Liver (tissue), 9 donors: ENCODE results near the gene GPX7. TPM values are rescaled to one million over a fixed set of nuclear protein-coding genes. Genes with fewer than 3 reads are reported as not detected.

Experiments used
- DNase-seq: peaks from one replicate; pipeline ENCODE4 v3.0.0-alpha.2; 2017; ENCODE audit warnings: low spot score
- H3K27ac ChIP-seq, 2 donors: one replicate each; pipeline ENCODE4 v1.7.0; 2013; ENCODE audit warnings: inconsistent platforms in 2 of 2, low read length in 2 of 2, control low read depth in 1 of 2, low read depth in 1 of 2, mild to moderate bottlenecking in 1 of 2
- H3K27me3 ChIP-seq, 4 donors: one replicate each; pipeline versions ENCODE4 v1.6.1 to v1.7.0; 2013; ENCODE audit warnings: low read length in 3 of 4, inconsistent platforms in 1 of 4, mild to moderate bottlenecking in 1 of 4, moderate library complexity in 1 of 4; ENCODE audit not compliant: control insufficient read depth in 4 of 4, insufficient read depth in 4 of 4
- H3K36me3 ChIP-seq, 4 donors: one replicate each; pipeline versions ENCODE4 v1.6.1 to v1.7.0; 2013; ENCODE audit warnings: low read length in 3 of 4, mild to moderate bottlenecking in 3 of 4, low read depth in 1 of 4, moderate library complexity in 1 of 4; ENCODE audit not compliant: control insufficient read depth in 4 of 4, insufficient read depth in 3 of 4
- H3K4me1 ChIP-seq, 4 donors: one replicate each; pipeline versions ENCODE4 v1.6.1 to v1.7.0; 2013; ENCODE audit warnings: low read length in 3 of 4, mild to moderate bottlenecking in 3 of 4, moderate library complexity in 1 of 4; ENCODE audit not compliant: control insufficient read depth in 4 of 4, insufficient read depth in 4 of 4
- H3K4me3 ChIP-seq, 3 donors: one replicate each; pipeline versions ENCODE4 v1.6.1 to v1.7.0; 2013; ENCODE audit warnings: low read length in 3 of 3, control low read depth in 1 of 3, low read depth in 1 of 3, mild to moderate bottlenecking in 1 of 3
- H3K9ac ChIP-seq, 2 donors: one replicate each; pipeline ENCODE4 v1.7.0; 2013; ENCODE audit warnings: low read length in 2 of 2, mild to moderate bottlenecking in 2 of 2, moderate library complexity in 2 of 2, control low read depth in 1 of 2, low read depth in 1 of 2
- H3K9me3 ChIP-seq, 4 donors: one replicate each; pipeline versions ENCODE4 v1.6.1 to v1.7.0; 2013; ENCODE audit warnings: low read length in 3 of 4; ENCODE audit not compliant: control insufficient read depth in 4 of 4
- CTCF ChIP-seq: fragments of 150-350 bp; IDR thresholded peaks from 2 replicates; pipeline ENCODE4 v1.5.1; 2017; ENCODE audit warnings: improper control_type of control experiment, low read depth, low read length; ENCODE audit not compliant: missing input control
- EGR1 ChIP-seq, 2 donors: IDR thresholded peaks; 2 replicates each; pipeline ENCODE4 v1.6.1; 2016 to 2018; ENCODE audit warnings: antibody characterized with exemption in 2 of 2, low read depth in 2 of 2
- FOXA1 ChIP-seq: IDR thresholded peaks from 2 replicates; pipeline ENCODE4 v1.6.1; 2016; ENCODE audit warnings: antibody characterized with exemption
- FOXA2 ChIP-seq: IDR thresholded peaks from 2 replicates; pipeline ENCODE4 v1.6.1; 2016; ENCODE audit warnings: antibody characterized with exemption
- GABPA ChIP-seq, 2 donors: IDR thresholded peaks in 1 of 2; conservative IDR thresholded peaks in 1 of 2; 2 replicates each; pipeline ENCODE4 v1.6.1; 2016; ENCODE audit warnings: antibody characterized with exemption in 2 of 2, mild to moderate bottlenecking in 1 of 2, moderate library complexity in 1 of 2
- HNF4A ChIP-seq, 2 donors: conservative IDR thresholded peaks; 2 replicates each; pipeline ENCODE4 v1.6.1; 2016; ENCODE audit warnings: antibody characterized with exemption in 2 of 2, mild to moderate bottlenecking in 2 of 2
- JUND ChIP-seq, 2 donors: IDR thresholded peaks; 2 replicates each; pipeline ENCODE4 v1.6.1; 2016; ENCODE audit warnings: antibody characterized with exemption in 2 of 2
- NR2F2 ChIP-seq: IDR thresholded peaks from 2 replicates; pipeline ENCODE4 v1.6.1; 2016; ENCODE audit warnings: antibody characterized with exemption
- RAD21 ChIP-seq, 2 donors: IDR thresholded peaks; 2 replicates each; pipeline ENCODE4 v1.6.1; 2016; ENCODE audit warnings: antibody characterized with exemption in 2 of 2, mild to moderate bottlenecking in 2 of 2
- REST ChIP-seq: IDR thresholded peaks from 2 replicates; pipeline ENCODE4 v1.6.1; 2016; ENCODE audit warnings: antibody characterized with exemption, mild to moderate bottlenecking
- SP1 ChIP-seq: IDR thresholded peaks from 2 replicates; pipeline ENCODE4 v1.6.1; 2018; ENCODE audit warnings: antibody characterized with exemption, mild to moderate bottlenecking
- TAF1 ChIP-seq: conservative IDR thresholded peaks from 2 replicates; pipeline ENCODE4 v1.6.1; 2016; ENCODE audit warnings: antibody characterized with exemption, mild to moderate bottlenecking
- YY1 ChIP-seq: IDR thresholded peaks from 2 replicates; pipeline ENCODE4 v1.6.1; 2016; ENCODE audit warnings: antibody characterized with exemption, mild to moderate bottlenecking
- ZBTB33 ChIP-seq: IDR thresholded peaks from 2 replicates; pipeline ENCODE4 v1.6.1; 2016; ENCODE audit warnings: antibody characterized with exemption
- WGBS: extraction: QIAGEN DNeasy Blood & Tissue Kit; methylation state at CpG from one replicate; pipeline ENCODE4 v1.1.7; 2013; 5-methylcytosine and 5-hydroxymethylcytosine counted together
- polyA plus RNA-seq, 2 donors: library from polyadenylated mRNA; stranded (reverse) in 1 of 2; unstranded in 1 of 2; fragments of 200-250 nt in 1 of 2; fragments of >200 nt in 1 of 2; fragmentation: Nextera tagmentation in 1 of 2; extraction: Ambion mirVana in 1 of 2; gene quantifications; one replicate each; pipeline versions ENCODE4 v1.2.1 to v1.2.3, GENCODE V29; 2013 to 2015
- total RNA-seq, 2 donors: library from RNA; depleted of rRNA; stranded (reverse); fragments of >200 nt; gene quantifications; one replicate each; pipeline ENCODE4 v1.2.3, GENCODE V29; 2014
- TF ChIP-seq, protein P1 (sequence below): IDR thresholded peaks from 2 replicates; pipeline ENCODE4 v1.6.1; 2016; ENCODE audit warnings: antibody characterized with exemption
- TF ChIP-seq, protein P2 (sequence below): IDR thresholded peaks from 2 replicates; pipeline ENCODE4 v1.6.1; 2016; ENCODE audit warnings: antibody characterized with exemption
- donor health status: healthy.
- donor health status: healthy.
- donor health status: healthy.
- donor health status: healthy.
- donor health status: healthy.

The GPX7 gene
- total and polyA plus RNA-seq, 4 donors = 3.9 to 33.0 (median 5.8) TPM

- Histone ChIP-seq H3K36me3 (no peaks in the 10 kb centered on the region), H3K9ac (no peak overlapping the region), H3K27me3 (no peaks in the 10 kb centered on the region), H3K4me1 (no peaks in the 10 kb centered on the region), H3K27ac (no peak overlapping the region), H3K9me3 (no peaks in the 10 kb centered on the region), H3K4me3 (no peak overlapping the region)
- DNase-seq = no peak
- TF ChIP-seq JUND (IDR thresholded peaks at IDR 0.05) = no peak
- WGBS = 91% methylated on average over 4 of the region's 4 CpGs
Observed at GRCh38 chr1:52641307-52641706, 39.1 kb downstream of the GPX7 start.

DNA sequence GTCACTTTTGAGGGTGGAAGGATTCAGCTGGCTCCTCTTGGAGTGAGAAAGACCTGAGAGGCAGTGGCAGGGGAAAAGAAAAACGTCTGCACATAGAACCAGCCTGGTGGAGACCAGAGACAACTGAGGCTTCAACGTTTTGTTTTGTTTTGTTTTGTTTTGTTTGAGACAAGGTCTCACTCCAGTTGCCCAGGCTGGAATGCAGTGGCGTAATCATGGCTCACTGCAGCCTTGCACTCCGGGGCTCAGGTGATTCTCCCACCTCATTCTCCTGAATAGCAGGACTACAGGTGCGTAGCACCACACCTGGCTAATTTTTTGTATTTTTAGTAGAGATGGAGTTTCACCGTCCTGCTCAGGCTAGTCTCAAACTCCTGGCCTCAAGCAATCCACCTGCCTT, 43.1 kb downstream of the GPX7 start:
- Histone ChIP-seq H3K4me3 (no peak overlapping the region), H3K9me3 (no peaks in the 10 kb centered on the region), H3K4me1 (no peaks in the 10 kb centered on the region), H3K36me3 (no peaks in the 10 kb centered on the region), H3K9ac (no peak overlapping the region), H3K27ac (no peak overlapping the region), H3K27me3 (no peaks in the 10 kb centered on the region)
- no peak for TF ChIP-seq SP1
- TF ChIP-seq FOXA2 = no peak
- TF ChIP-seq, protein P1, sequence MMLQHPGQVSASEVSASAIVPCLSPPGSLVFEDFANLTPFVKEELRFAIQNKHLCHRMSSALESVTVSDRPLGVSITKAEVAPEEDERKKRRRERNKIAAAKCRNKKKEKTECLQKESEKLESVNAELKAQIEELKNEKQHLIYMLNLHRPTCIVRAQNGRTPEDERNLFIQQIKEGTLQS = no peak
- TF ChIP-seq REST = no peak
- no peak for TF ChIP-seq YY1
- no peak for TF ChIP-seq EGR1 (IDR thresholded peaks at IDR 0.05; ENCODE audit: low read depth in 2 of 2)
- TF ChIP-seq RAD21 (IDR thresholded peaks at IDR 0.05) = no peak
- no peak for TF ChIP-seq TAF1
- no peak for TF ChIP-seq NR2F2
- no peak for TF ChIP-seq ZBTB33
- TF ChIP-seq, protein P2, sequence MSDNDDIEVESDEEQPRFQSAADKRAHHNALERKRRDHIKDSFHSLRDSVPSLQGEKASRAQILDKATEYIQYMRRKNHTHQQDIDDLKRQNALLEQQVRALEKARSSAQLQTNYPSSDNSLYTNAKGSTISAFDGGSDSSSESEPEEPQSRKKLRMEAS = no peak
- TF ChIP-seq JUND (IDR thresholded peaks at IDR 0.05) = no peak
- no peak for TF ChIP-seq GABPA (IDR thresholded peaks at IDR 0.05 in 1 of 2, conservative IDR thresholded peaks at IDR 0.05 in 1 of 2)
- TF ChIP-seq HNF4A (conservative IDR thresholded peaks at IDR 0.05) = no peak
- no peak for DNase-seq
- WGBS = 76% methylated on average over 6 of the region's 6 CpGs

DNA sequence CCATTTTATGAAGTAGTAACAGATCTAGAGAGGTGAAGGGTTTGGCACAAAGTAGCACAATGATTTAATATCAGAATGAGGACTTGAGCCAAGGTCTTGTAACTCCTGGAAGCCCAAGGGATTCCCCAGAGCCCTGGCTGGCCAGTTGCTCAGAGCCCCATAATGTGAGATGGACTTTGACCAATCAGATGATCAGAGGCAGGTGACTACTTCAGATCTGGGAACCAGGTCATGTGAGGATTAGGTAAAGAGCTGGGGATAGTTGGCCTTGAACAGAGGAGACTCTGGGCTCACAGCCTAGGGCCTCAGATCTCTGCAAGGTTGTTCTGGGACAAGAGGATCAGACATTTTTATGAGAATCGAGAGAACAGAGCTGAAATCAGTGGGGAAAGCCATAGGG, 49.7 kb downstream of the GPX7 start:
- Histone ChIP-seq H3K4me3 (no peak overlapping the region), H3K4me1 (peaks cover 0 to 8% (median 2%) of the 10 kb centered on the region in 4 donors), H3K36me3 (no peaks in the 10 kb centered on the region), H3K27ac (peak overlapping the region in 1 of 2 donors; percentile 38), H3K9ac (no peak overlapping the region), H3K27me3 (no peaks in the 10 kb centered on the region), H3K9me3 (no peaks in the 10 kb centered on the region)
- DNase-seq = no peak
- WGBS = 32% methylated on average over 1 of the region's 1 CpG
- TF ChIP-seq CTCF (no peak), EGR1 (IDR thresholded peaks at IDR 0.05; ENCODE audit: low read depth in 2 of 2) (peak in 1 of 2 donors; percentile 19), FOXA1 (peak; percentile 91), FOXA2 (peak; percentile 74), GABPA (IDR thresholded peaks at IDR 0.05 in 1 of 2, conservative IDR thresholded peaks at IDR 0.05 in 1 of 2) (peak in 1 of 2 donors; percentile 40), REST (peak; percentile 43)
